ENCODE measurements around the gene UACA.
"Not testable (repeated sequence)": the region's sequence is repeated elsewhere in the genome, so short reads cannot be mapped to it uniquely, and the experiment has no call there.

The UACA gene

GRCh38 chr15:70617076-70617910, 146.1 kb downstream of the UACA start:
- peak; percentile 53 for DNase-seq

- not testable (repeated sequence) for DNase-seq
Measured at GRCh38 chr15:70616311-70616756, 147.0 kb downstream of the UACA start.

GRCh38 chr15:70615435-70616310, 147.7 kb downstream of the UACA start:
- no peak for DNase-seq

GRCh38 chr15:70614221-70614620, 149.1 kb downstream of the UACA start:
- DNase-seq = no peak

GRCh38 chr15:70613271-70613670, 150.1 kb downstream of the UACA start:
- no peak for DNase-seq

GRCh38 chr15:70611286-70611685, 152.1 kb downstream of the UACA start:
- DNase-seq = no peak

GRCh38 chr15:70610541-70610940, 152.8 kb downstream of the UACA start:
- DNase-seq = peak; percentile 54

GRCh38 chr15:70609889-70610288, 153.5 kb downstream of the UACA start:
- no peak for DNase-seq

GRCh38 chr15:70608144-70608543, 155.2 kb downstream of the UACA start:
- DNase-seq = no peak

- DNase-seq = peak; percentile 86
Measured at GRCh38 chr15:70605606-70606410, 157.6 kb downstream of the UACA start.

GRCh38 chr15:70604666-70605315, 158.6 kb downstream of the UACA start:
- DNase-seq = peak; percentile 47

Data from fibroblast of skin of right biceps (primary cell).